Cortex of kidney (tissue), 1 donor: ENCODE measurements around the gene SPOCK1.

ENCODE experiments used
- DNase-seq: peaks from one replicate; lab custom pipeline; 2025; lab: John Stamatoyannopoulos, UW

SPOCK1 gene

DNA sequence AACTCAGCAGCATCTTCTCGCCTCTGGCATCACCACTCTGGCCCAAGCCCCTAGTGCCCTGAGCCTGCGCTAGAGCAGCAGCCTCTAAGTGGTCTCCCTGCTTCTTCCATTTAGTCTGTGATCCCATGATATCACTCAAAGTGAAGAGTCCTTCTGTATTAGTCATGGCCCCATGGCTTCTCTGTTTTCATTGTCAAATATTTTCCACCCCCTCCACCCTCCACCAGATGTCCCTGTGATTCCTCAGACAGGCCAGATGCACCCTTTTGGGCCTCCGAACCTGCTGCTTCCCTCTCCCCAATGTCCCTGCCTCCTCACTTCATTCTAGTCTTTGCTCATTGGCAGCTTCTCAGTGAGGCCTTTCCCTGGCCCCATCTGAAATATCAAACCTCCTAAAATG is 299.2 kb downstream of the SPOCK1 start:
- no peak for DNase-seq

DNA sequence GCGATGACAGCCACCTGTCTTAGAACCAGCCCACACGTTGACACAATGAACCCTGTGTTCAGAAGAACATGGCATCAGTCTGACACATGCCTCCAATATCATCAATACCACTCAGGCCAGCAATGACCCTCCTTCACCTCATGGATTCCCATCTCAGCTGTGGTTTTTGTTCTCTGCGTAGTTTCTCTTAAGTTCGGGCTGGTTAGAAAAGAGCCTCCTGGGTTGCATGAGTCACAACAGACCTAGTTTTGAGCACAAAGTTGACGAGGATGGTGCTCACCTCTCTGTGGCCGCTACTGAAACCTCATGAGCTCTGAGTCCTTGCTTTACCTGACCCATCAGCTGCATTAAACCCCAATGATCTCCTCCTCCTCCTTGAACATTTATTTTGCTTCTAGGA is 299.9 kb downstream of the SPOCK1 start:
- no peak for DNase-seq

DNA sequence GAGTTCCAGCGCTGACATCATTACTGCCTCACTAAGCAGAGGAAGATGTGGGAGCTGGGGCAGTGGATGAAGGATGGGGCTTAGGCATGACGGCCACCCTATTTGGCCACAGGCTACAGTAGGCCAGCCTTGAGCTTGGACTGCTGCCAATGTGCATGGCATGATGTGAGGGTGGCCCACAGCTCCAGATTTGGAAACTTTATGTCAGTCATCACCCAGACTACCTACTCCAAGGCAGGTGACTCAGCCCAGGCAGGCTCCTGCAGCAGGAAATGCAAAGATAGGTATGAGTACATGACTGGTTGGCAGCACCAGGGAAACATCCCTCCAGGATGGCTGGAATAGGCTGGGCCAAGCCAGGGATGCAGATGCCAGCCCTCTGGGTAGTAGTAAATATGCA is 303.6 kb downstream of the SPOCK1 start:
- no peak for DNase-seq

DNA sequence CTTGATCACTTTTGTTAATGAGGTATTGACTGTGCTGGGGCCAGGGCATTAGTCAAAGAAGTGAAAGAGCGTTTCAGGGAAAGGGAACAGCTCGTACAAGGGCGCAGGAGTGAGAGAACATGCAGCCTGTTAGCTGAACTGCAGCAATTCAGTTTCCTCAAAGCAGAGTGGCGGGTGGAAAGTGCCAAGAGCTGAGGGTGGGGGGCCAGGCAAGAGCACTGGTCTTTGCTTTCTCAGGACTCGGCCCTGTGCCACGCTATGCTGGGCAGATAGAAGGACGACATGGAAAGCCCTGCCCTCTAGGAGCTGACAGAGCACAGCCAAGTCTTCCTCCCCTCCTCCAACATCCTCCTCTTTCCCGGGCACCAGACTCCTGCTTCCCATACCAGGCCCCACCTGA is 304.8 kb downstream of the SPOCK1 start:
- DNase-seq = no peak

DNA sequence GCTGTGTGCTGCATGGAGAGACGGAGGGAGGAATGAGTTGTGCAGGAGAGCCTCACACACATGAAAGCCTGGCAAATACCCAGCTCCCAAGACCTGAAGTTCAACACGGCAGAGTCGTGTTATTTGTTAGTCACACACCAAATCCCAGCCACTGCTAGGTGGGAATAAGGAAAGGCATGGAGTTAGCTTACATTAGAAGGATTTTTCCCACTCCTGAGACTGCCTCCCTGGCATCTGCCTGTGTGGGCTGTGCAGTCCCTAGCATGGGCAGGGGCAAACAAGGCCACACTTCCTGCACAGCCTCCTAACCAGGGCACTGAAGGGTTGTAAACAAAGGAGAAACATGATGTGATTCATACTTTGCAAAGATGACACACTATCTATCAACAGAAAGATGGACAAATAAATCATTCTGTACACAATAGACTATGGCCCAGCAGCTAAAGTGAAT is 306.8 kb downstream of the SPOCK1 start:
- DNase-seq = no peak

DNA sequence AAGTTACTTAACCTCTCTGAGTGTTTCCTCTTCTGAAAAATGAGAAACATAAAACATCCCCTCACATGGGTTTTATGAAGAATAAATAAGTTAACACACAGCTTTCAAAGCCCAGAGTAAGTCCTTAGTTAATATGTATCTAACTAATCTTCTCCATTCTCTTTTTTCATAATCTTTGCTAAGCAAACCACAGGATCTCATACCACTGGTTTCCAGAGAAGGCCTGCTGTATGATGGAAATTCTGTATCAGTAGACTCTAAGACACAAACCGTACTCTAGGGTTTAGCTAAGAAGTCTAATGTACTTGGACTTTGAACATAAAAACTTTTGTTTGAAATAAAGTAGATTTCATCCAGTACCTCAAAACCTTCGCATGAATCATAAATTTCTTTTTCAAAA is 307.9 kb downstream of the SPOCK1 start:
- no peak for DNase-seq

DNA sequence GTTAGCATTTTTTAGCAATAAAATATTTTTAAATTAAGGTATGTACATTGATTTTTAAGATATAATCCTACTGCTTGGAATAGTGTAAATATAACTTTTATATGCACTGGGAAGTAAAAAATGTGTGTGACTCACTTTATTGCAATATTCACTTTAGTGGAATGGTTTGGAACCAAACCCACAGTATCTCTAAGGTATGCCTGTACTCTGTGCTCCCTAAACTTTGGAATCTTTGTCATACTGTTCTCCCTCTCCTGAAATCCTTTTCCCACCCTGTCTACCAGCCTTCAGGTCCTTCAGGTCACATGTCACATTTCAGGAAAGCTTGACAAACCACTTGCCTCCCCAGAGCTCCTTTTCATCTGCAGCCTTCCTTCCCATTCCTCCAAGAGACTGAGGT is 308.7 kb downstream of the SPOCK1 start:
- DNase-seq = no peak

DNA sequence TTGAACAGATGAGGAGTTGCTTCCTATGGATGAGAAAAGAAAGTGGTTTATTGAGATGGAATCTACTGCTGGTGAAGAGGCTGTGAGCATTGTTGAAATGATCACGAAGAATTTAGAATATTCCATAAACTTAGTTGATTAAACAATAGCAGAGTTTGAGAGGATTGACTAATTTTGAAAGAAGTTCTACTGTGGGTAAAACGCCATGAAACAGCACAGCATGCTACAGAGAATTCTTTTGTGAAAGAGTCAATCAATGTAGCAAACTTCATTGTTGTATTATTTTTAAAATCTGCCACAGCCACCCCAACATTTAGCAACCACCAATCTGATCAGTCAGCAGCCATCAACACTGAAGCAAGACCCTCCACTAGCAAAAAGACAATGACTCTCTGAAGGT is 309.1 kb downstream of the SPOCK1 start:
- no peak for DNase-seq

DNA sequence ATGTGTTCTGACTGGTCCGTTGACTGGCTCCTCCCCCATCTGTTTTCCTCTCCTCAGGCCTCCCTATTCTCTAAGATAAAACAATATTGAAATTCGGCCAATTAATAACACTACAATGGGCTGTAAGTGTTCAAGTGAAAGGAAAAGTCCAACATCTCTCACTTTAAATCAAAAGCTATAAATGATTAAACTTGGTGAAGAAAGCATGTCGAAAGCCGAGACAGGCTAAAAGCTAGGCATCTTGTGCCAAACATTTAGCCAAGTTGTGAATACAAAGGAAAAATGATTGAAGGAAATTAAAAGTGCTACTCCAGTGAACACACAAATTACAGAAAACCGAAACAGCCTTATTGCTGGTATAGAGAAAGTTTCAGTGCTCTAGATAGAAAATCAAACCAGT is 310.6 kb downstream of the SPOCK1 start:
- DNase-seq = no peak

DNA sequence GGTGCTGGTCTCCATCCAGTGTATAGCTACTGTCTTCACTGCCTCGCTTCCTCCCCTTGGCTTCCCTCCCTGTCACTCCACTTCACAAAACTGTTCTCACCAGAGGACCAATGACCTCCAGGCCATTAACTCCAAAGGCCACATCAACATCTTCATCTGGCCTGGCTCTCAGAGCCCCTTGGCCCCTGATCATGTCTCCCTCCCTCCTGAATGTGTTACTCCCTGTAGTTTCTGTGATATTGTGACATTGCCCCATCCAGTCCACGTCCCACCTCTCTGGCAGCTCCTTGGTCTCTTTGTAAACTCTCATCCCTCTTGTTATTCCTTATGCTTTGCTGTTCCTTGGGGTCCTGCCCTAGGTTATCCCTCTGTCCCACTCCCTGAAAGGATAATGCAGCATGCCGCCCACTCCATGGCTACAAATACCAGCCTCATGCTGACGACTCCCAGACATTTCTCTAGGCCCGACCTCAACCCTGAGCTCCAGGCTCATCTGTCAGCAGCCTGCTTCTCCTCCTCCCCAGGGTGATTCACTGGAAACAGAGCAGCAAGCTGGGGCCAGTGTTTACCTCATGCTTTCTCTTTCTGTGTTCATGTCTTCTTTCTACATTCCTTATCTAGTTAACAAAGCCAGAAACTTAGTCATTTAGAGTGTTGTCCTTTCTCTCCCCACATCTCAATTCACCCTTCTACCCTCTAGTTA is 312.2 kb downstream of the SPOCK1 start:
- no peak for DNase-seq

DNA sequence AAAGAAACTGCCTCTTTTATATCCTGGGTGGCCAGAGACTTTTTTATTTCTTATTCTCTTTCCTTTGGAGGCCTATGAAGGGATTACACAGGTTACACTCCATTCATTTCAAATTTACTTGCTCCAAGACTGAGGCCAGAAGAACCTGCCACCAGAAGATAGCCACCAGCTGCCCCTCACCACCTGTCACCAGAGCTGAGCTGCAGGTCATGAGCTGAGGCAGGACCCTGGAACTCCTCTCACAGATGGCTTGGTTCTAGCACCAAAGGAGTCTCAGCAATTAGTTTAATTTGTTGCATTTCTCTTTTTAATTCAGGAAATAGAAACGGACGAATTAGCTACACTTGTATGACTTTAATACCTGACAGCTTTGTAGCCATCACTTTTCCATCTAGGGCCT is 313.9 kb downstream of the SPOCK1 start:
- DNase-seq = no peak

DNA sequence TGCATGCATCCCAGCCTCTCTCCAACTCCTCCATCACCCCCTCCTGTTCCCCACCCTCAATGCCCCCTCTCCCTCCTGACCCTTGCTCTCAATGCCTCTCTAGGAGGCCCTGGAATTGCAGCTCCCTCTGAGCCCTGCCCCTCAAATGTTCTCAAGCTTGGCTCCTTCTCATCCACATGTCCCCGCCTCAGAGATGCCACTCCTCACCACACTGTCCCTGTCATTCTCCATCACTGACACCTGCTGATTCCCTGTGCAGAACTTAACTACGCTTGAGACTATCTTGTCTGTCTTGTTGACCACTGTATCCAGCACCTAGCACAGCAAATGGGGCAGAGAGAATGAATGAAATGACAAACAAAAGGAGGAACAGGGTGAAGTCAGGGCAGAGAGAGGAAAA is 314.4 kb downstream of the SPOCK1 start:
- no peak for DNase-seq

DNA sequence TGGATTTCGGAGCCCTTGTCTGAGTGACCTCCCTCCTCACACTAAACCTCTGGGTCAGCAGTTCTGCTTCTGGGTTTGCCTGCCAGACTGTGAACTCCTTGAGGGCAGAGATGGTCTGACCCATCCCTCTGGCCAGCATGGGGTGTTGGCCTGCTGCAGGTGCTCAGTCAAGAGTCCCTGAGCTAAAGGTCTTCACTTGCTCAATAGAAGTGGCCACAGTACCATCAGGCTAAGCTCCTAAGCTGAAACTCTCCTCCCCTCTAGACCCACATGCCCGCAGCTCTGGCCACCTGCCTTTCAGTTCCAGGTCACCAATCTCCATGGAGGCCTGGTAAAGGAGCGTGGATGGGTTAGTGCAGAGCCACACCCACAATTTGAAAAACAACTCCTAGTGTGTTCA is 316.6 kb downstream of the SPOCK1 start:
- no peak for DNase-seq

DNA sequence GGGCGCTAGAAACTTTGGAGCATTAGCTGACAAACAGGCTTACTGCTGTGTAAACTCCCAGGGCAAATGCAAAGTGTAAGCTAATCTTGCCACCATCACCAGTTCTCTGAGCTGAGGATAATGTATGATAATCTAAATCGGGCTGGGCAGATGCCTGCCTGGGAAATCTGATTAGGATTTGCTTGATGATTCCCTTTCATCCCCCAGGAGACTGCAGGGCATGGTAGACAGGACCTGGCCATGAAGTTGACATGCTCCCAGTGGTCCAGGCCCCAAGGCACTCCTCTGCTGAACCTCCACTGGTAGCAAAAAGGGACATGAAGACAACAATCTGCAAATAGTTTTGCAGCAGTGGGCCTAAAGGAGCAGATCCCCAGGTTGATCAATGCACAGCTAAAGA is 317.5 kb downstream of the SPOCK1 start:
- DNase-seq = no peak

DNA sequence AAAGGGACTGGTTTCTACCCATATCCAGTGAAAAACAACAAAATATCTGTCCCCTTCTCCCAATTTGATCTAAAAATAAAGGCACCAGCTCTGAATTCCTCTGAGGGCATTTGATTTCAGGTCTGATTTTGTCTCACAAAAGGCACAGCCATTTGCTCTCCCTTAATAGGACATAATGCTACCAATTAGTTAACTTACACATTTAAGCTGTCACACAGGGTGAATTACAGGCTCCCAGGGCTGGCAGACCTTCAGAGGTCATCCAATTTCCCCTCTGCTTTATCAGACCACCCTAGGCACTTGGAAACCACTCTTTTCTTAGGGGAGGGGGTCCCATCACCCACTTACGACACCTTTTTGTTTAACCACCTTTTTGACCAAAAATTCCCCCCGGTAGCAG is 319.9 kb downstream of the SPOCK1 start:
- DNase-seq = no peak

DNA sequence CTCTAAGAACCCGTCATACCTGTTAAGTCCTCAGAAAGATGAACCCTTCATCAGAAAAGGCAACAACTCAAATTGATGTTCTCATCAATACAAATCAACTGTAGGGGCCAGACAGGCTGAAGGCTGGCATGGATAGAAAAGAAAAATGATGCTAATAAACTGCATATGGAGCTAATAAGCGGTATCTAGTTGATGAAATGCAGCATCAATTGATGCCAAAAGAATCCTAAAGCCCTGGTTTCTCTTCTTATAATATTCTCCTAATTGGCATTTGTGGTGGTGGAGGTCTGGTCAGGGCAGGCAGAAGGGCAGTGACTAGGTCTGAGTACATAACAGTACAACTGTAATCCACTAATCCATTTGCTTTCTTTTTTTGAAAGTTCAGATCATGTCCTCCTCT is 322.5 kb downstream of the SPOCK1 start:
- no peak for DNase-seq

DNA sequence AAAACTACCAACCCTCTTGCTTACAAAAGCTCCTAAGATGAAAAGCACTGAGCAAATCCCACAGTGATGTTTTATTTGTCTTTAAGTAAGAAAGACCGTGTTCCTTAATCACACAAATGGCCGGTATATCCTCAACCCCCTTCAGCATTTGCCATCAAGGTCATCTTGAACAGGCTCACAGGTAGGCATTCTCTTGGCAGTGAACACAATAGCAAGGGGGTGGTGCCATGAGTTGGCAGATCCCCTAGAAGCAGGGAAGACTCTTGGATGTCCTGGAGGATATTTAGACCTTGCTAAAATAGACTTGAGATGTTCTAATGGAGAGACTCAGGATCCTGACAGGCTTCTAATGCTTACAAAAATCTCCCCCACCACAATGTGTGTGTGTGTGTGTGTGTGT is 323.0 kb downstream of the SPOCK1 start:
- no peak for DNase-seq

DNA sequence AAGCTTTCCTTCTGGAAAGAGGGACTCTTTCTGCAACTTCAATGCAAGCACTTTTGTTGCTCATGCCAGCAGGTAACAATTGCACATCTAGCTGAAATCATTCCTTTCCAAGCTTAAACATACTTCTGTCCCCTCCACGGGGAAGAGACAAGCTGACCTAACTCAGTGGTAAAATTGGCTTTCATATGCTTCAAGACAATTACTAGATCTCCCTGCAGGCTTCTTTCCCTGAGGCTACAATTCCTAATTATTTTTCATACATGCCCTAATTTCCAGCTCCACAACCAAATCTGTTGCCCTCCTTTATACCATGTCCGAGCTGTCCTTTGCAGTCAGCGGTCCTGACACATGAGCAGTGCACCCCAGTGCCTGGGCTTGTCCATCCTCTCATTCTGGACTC is 324.9 kb downstream of the SPOCK1 start:
- DNase-seq = no peak

DNA sequence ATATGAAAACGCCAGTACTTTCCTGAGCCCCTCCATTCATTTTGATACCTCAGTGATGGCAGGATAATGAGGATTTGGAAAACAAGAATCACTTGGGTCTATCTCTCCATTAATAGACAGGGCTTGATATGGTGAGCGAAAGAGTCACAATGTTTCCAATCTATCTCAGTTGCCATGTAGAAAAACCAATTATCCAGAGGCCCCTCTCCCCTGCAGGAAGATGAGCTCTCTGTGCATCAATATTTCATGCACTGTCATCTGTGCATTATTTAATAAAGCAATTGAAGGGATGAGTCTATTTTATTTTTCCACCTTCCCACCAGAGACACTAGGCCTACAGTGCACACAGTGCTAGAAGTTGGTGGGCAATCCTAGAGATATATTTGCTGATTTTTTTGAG is 326.9 kb downstream of the SPOCK1 start:
- DNase-seq = no peak

DNA sequence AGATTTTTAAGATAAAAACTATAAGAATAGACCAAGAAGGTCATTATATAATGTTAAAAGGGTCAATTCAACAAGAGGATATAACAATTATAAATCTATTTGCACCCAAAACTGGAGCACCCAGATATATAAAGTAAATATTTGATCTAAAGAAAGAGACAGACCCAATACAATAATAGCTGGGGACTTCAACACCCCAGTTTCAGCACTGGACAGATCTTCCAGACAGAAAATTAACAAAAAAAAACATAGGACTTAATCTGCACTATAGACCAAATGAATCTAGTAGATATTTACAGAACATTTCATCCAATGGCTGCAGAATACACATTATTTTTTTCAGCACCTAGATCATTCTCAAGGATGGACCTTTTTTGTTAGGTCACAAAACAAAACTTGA is 331.9 kb downstream of the SPOCK1 start:
- no peak for DNase-seq

DNA sequence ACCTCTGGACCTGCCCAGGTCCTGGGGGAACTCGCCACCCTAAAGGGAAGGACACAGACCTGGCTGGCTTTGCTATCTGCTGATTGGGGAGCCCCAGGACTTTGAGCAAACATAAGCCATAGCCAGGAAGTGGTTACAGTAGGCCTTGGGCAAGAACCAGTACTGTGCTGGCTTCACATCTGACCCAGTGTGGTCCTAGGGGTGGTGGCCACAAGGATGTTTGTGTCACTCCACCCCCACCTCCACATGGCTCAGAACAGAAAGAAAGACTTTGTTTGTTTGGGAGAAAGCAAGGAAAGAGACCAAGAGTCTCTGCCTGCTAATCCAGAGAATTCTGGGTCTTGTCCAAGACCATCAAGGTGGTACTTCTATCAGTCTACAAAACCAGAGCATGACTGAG is 334.2 kb downstream of the SPOCK1 start:
- DNase-seq = no peak

DNA sequence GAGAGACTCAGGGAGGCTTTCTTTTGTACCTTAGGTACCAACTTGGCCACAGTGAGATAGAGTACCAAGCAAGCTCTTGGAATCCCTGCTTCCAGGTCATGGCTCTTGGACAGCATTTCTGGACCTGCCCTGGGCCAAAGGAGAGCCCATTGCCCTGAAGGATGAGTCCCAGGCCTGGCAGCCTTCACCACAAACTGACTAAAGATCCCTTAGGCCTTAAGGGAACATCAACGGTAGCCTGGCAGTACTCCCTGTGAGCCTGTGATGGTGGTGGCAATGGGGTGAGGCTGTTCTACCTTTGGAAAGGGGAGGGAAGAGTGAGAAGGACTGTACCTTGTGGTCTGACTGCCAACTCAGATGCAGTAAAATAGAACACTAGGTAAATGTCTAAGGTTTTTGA is 334.6 kb downstream of the SPOCK1 start:
- no peak for DNase-seq

DNA sequence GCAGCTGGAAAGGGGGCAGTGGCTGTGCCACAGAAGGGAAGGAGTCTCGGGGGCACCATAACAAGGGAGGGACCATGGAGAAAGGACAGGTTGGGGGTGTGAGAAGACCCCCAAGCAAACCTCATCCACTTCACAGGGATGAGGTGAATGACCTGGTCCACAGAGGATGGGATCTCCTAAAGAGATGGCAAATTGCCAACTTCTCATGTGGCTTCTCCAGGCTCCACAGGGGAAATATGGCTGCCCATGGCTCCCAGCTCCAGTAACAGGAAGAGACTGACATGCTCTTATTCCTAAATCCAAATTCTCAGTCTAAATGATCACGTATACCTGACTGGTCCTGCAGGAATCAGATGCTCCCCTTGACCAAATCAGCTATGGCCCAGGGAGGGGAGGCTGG is 340.4 kb downstream of the SPOCK1 start:
- no peak for DNase-seq

DNA sequence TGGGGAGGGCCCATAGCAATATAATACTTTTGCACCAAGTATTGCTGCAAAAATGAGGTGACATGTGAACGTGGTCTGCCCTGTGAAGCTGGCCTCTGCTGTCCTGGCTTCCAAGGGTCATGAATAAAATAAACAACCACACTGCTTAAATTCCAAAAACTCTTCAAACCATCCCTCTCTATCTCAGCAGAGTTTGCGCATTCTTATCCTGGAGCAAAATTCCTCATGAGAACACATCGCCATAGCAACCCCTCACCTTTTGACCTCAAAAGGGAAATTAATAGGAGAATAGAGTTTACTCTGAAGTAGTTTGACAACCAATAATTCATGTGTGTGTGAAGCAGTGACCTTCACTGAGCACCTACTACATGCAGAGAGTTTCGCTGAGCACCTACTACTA is 342.9 kb downstream of the SPOCK1 start:
- DNase-seq = no peak
